Peyer's patch (tissue), 4 donors: ENCODE measurements around the gene NRG3. TPM values are rescaled to one million over a fixed set of nuclear protein-coding genes. Genes with fewer than 3 reads are reported as not detected.

ENCODE experiments used
- DNase-seq, 3 donors: peaks; one replicate each; pipeline ENCODE4 v3.0.0-alpha.2; 2017 to 2019
- H3K27ac ChIP-seq, 4 donors: fragments of 200-600 bp; sonication (generic); one replicate each; pipeline ENCODE4 v1.5.1; 2016 to 2019
- H3K27me3 ChIP-seq, 2 donors: fragments of 200-600 bp; sonication (generic); one replicate each; pipeline ENCODE4 v1.5.1; 2019
- H3K36me3 ChIP-seq, 3 donors: fragments of 200-600 bp; sonication (generic); one replicate each; pipeline ENCODE4 v1.5.1; 2016 to 2019
- H3K4me1 ChIP-seq, 4 donors: fragments of 200-600 bp; sonication (generic); one replicate each; pipeline ENCODE4 v1.5.1; 2016 to 2019
- H3K4me3 ChIP-seq, 4 donors: fragments of 200-600 bp; sonication (generic); 1 replicate in 3 of 4; 2 replicates in 1 of 4; pipeline ENCODE4 v1.5.1; 2016 to 2019; ENCODE audit warnings: mild to moderate bottlenecking in 1 of 4
- H3K9me3 ChIP-seq, 4 donors: fragments of 200-600 bp; sonication (generic); one replicate each; pipeline ENCODE4 v1.5.1; 2016 to 2019; ENCODE audit warnings: mild to moderate bottlenecking in 1 of 4
- POLR2A ChIP-seq, 2 donors: fragments of 450-650 bp; IDR thresholded peaks; one replicate each; pipeline ENCODE4 v1.5.1; 2017; ENCODE audit warnings: antibody characterized with exemption in 2 of 2, mild to moderate bottlenecking in 2 of 2, moderate library complexity in 2 of 2
- total RNA-seq, 4 donors: library from RNA; depleted of rRNA; stranded (reverse); fragments of >200 nt; gene quantifications; one replicate each; pipeline ENCODE4 v1.1.0, GENCODE V29; 2016
- TF ChIP-seq, protein P1 (sequence below), 6 experiments: fragments of 450-650 bp in 4 of 6; fragments of 200-600 bp in 2 of 6; sonication (generic) in 1 of 6; IDR thresholded peaks; one replicate each; pipeline ENCODE4 v1.5.1; 2017 to 2019; ENCODE audit warnings: antibody characterized with exemption in 6 of 6, mild to moderate bottlenecking in 3 of 6, moderate library complexity in 1 of 6

The NRG3 gene
- total RNA-seq, 4 donors from 2014 or later: not detected

DNA sequence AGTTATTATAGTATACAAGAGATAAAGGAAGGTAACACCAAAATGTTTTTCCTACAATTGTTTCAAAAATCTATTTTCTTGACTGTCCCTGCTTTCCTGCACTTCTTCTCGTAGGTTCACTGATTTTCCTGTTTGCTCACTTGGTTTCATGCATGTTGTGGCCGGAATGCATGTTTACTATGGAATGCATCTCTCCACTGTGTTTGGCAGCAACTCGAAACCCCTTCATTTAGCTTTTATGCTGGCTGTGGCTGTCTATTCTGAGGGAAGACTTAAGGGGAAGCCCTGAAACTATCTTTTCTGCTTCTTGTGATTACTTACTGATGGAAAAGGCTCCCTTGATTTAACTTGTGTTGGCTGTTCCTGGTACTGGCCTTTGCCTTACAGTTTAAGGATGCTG lies 120.3 kb downstream of the NRG3 start:
- DNase-seq: no peak
- Histone ChIP-seq H3K27ac (no peak overlapping the region), H3K27me3 (no peaks in the 10 kb centered on the region), H3K4me3 (no peak overlapping the region), H3K9me3 (peaks cover 0 to 7% (median 0%) of the 10 kb centered on the region in 4 donors), H3K36me3 (no peaks in the 10 kb centered on the region), H3K4me1 (no peaks in the 10 kb centered on the region)
- no peak for TF ChIP-seq POLR2A (IDR thresholded peaks at IDR 0.05)
- TF ChIP-seq, protein P1, sequence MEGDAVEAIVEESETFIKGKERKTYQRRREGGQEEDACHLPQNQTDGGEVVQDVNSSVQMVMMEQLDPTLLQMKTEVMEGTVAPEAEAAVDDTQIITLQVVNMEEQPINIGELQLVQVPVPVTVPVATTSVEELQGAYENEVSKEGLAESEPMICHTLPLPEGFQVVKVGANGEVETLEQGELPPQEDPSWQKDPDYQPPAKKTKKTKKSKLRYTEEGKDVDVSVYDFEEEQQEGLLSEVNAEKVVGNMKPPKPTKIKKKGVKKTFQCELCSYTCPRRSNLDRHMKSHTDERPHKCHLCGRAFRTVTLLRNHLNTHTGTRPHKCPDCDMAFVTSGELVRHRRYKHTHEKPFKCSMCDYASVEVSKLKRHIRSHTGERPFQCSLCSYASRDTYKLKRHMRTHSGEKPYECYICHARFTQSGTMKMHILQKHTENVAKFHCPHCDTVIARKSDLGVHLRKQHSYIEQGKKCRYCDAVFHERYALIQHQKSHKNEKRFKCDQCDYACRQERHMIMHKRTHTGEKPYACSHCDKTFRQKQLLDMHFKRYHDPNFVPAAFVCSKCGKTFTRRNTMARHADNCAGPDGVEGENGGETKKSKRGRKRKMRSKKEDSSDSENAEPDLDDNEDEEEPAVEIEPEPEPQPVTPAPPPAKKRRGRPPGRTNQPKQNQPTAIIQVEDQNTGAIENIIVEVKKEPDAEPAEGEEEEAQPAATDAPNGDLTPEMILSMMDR (IDR thresholded peaks at IDR 0.05): no peak

DNA sequence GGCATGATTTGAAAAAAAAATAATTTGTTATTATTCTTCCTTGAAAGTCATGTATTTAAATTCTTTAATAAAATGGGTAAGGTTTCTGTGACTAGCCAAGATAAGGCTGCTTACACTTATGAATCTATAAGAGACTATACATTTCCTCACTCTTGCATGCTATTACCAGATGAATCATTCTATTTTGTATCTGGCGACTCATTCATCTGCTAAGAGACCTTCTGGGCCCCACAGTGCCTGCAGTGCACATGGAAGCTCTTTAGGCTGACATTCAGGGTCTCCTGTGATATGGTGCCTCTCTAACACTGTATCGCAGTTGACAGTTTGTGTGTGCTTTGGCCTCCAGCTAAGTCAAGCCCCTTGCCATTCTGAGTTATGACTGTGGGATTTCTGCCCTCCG lies 121.9 kb downstream of the NRG3 start:
- TF ChIP-seq, protein P1 (IDR thresholded peaks at IDR 0.05): no peak
- TF ChIP-seq POLR2A (IDR thresholded peaks at IDR 0.05): no peak
- no peak for DNase-seq
- H3K4me3 ChIP-seq: no peak overlapping the region
- no peaks in the 10 kb centered on the region for H3K27me3 ChIP-seq
- H3K9me3 ChIP-seq: peaks cover 0 to 7% (median 0%) of the 10 kb centered on the region in 4 donors
- no peak overlapping the region for H3K27ac ChIP-seq
- H3K4me1 ChIP-seq: no peaks in the 10 kb centered on the region
- no peaks in the 10 kb centered on the region for H3K36me3 ChIP-seq

DNA sequence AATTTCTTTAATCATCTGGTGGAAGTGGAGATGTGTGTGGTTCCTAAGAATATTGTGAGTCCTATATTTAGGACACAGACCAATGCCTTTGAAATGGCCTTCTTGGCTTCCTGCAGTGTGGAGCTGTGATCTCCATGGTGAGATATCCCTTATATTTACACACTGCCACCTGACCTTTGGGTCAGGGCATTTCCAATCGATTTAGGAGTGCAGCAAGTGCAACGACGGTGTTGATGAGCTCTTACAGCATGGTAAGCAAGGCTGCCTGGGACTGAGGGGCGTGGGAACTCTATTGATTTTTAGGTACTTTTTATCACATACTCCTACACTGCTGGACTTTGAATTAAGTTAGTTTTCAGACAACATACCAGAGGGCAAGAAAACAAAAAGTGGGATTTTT lies 146.0 kb downstream of the NRG3 start:
- H3K27ac ChIP-seq: no peak overlapping the region
- H3K4me1 ChIP-seq: no peaks in the 10 kb centered on the region
- no peaks in the 10 kb centered on the region for H3K36me3 ChIP-seq
- no peak overlapping the region for H3K4me3 ChIP-seq
- TF ChIP-seq POLR2A (IDR thresholded peaks at IDR 0.05): no peak
- TF ChIP-seq, protein P1 (IDR thresholded peaks at IDR 0.05): no peak
- DNase-seq: no peak
- no peaks in the 10 kb centered on the region for H3K9me3 ChIP-seq
- no peaks in the 10 kb centered on the region for H3K27me3 ChIP-seq

DNA sequence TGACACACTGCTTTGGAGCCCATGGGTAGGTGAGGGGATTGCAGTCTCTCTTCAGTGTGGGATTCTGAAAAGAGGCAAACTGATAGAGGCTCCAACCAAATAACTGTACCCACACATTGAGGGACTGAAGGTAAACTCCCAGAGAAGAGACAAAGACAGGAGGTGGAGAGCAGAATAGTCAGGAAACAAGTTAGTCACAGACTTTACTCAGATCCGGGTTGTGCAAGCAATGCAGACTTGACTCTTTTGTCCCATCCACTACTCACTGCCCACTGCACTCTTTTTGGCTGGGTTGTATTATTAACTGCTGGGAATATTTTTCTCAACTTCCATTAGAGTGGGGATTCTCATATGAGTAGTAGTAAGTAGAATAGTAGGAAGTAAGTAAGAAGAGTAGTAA lies 152.7 kb downstream of the NRG3 start:
- Histone ChIP-seq H3K27ac (no peak overlapping the region), H3K9me3 (no peaks in the 10 kb centered on the region), H3K27me3 (no peaks in the 10 kb centered on the region), H3K4me1 (no peaks in the 10 kb centered on the region), H3K4me3 (no peak overlapping the region), H3K36me3 (no peaks in the 10 kb centered on the region)
- TF ChIP-seq, protein P1 (IDR thresholded peaks at IDR 0.05): no peak
- no peak for DNase-seq

DNA sequence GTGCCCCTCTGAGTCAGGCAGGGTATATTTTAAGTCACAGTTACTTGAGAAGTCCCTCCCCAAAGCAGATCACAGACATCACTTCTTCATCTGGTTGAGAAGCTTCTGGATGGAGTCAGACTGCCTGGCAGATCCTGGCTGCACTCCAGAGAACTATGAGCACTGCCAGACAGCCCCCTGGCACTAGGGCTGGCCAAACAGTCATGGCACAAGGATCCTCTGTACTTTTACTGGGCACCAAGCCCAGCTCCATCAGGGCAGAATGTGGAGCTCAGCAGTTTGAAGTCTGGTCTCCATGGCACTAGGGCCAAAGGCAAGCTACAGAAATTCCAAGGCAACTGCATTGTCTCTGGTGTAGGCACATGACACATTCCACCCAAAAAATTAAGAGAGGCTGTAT lies 162.1 kb downstream of the NRG3 start:
- Histone ChIP-seq H3K9me3 (no peaks in the 10 kb centered on the region), H3K27ac (no peak overlapping the region), H3K27me3 (no peaks in the 10 kb centered on the region), H3K4me1 (no peaks in the 10 kb centered on the region), H3K4me3 (no peak overlapping the region), H3K36me3 (no peaks in the 10 kb centered on the region)
- no peak for TF ChIP-seq POLR2A (IDR thresholded peaks at IDR 0.05)
- TF ChIP-seq, protein P1 (IDR thresholded peaks at IDR 0.05): no peak
- no peak for DNase-seq

DNA sequence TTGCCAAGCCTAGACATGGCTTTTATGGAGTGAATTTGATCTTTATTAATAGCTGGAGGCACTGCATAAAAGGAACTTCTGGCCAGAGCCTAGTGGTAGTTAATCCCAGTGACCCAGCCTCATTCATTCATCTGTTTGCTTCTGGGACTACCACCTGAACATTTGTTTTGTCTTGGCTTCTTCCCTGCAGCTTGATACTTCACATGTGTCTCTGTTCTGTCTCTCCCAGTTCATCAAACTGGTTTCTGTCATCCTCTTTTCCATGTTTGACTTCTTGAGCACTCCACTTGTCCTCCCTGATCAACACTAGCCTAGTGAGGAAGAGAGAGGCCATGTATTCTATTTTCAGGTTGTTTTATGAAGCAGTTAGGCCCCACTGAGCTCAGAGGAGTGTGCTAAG lies 163.6 kb downstream of the NRG3 start:
- no peak for DNase-seq
- TF ChIP-seq, protein P1 (IDR thresholded peaks at IDR 0.05): no peak
- no peak for TF ChIP-seq POLR2A (IDR thresholded peaks at IDR 0.05)

More for the DNA sequence above, 163.6 kb downstream of the NRG3 start:
- no peaks in the 10 kb centered on the region for H3K27me3 ChIP-seq
- H3K27ac ChIP-seq: no peak overlapping the region
- no peaks in the 10 kb centered on the region for H3K36me3 ChIP-seq
- no peaks in the 10 kb centered on the region for H3K9me3 ChIP-seq
- H3K4me1 ChIP-seq: no peaks in the 10 kb centered on the region
- H3K4me3 ChIP-seq: no peak overlapping the region
